Suprapubic skin (tissue), 4 donors: ENCODE results near the gene CREB3.

Experiments
- CTCF ChIP-seq, 2 donors: fragments of 200-600 bp in 1 of 2; fragments of 450-650 bp in 1 of 2; sonication (generic) in 1 of 2; IDR thresholded peaks; one replicate each; pipeline ENCODE4 v1.5.1; 2016 to 2019; ENCODE audit warnings: antibody characterized with exemption in 2 of 2, mild to moderate bottlenecking in 1 of 2, moderate library complexity in 1 of 2
- POLR2A ChIP-seq, 2 donors: fragments of 450-650 bp; IDR thresholded peaks; one replicate each; pipeline ENCODE4 v1.6.1; 2017; ENCODE audit warnings: antibody characterized with exemption in 2 of 2, mild to moderate bottlenecking in 2 of 2, moderate library complexity in 2 of 2
- POLR2AphosphoS5 ChIP-seq, 3 donors: sonication (generic); formaldehyde crosslinking; IDR thresholded peaks; one replicate each; pipeline ENCODE4 v1.6.1; 2017; ENCODE audit warnings: antibody characterized with exemption in 3 of 3

- TF ChIP-seq CTCF (IDR thresholded peaks at IDR 0.05) (no peak), POLR2A (IDR thresholded peaks at IDR 0.05) (no peak), POLR2AphosphoS5 (IDR thresholded peaks at IDR 0.05) (no peak)
Observed at GRCh38 chr9:35753466-35753865, 21.0 kb downstream of the CREB3 start.
